Endothelial cell of umbilical vein (primary cell): ENCODE measurements around the gene CCDC183. TPM values are rescaled to one million over a fixed set of nuclear protein-coding genes. Genes with fewer than 3 reads are reported as not detected.

Source experiments
- BruUV-seq: library from RNA; stranded (reverse); fragments of 400-500 nt; replicated peaks from 2 replicates; lab custom pipeline; 2021; lab: Mats Ljungman, UMichigan
- CTCF ChIA-PET: fragments of 300-600, 350-600 bp; sonication (Branson Sonifier 250); formaldehyde crosslinking; loops from one replicate; lab custom pipeline; 2021; ENCODE audit warnings: antibody characterized with exemption, inconsistent platforms; lab: Charles Lee
- POLR2A ChIA-PET: fragments of 300-600, 350-600 bp; sonication (Branson Sonifier 250); formaldehyde crosslinking; loops from one replicate; lab custom pipeline; 2021; ENCODE audit warnings: antibody characterized with exemption, inconsistent platforms; lab: Charles Lee
- DNase-seq: peaks from one replicate; pipeline ENCODE4 v3.0.0-alpha.2; 2011; ENCODE audit warnings: low read depth, low spot score
- FAIRE-seq: peaks from 2 replicates; lab custom pipeline; 2011; peaks lifted over from hg19 to GRCh38; lab: Jason Lieb, UNC
- H2AFZ ChIP-seq: 2 replicates; pipeline ENCODE4 v1.6.0; 2012; ENCODE audit warnings: low read depth, low read length, control low read depth, inconsistent platforms
- H3K27ac ChIP-seq: 2 replicates; pipeline ENCODE4 v1.5.1; 2011; ENCODE audit warnings: low read depth, mild to moderate bottlenecking, control low read depth, low read length, moderate library complexity; ENCODE audit not compliant: insufficient read depth
- H3K27me3 ChIP-seq, 2 experiments: 2 replicates each; pipeline versions ENCODE4 v1.6.0 to v1.6.1; 2011; ENCODE audit warnings: low read length in 2 of 2, mixed read lengths in 1 of 2; ENCODE audit not compliant: control insufficient read depth in 2 of 2, insufficient read depth in 2 of 2
- H3K36me3 ChIP-seq, 2 experiments: 2 replicates in 1 of 2; 3 replicates in 1 of 2; pipeline ENCODE4 v1.5.1; 2011; ENCODE audit warnings: low read length in 2 of 2, mild to moderate bottlenecking in 1 of 2, moderate library complexity in 1 of 2; ENCODE audit not compliant: control insufficient read depth in 2 of 2, insufficient read depth in 2 of 2; ENCODE audit errors: extremely low read depth in 1 of 2
- H3K4me1 ChIP-seq: 3 replicates; pipeline ENCODE4 v1.5.1; 2011; ENCODE audit warnings: mild to moderate bottlenecking, low read length; ENCODE audit not compliant: control insufficient read depth, insufficient read depth; ENCODE audit errors: extremely low read depth
- H3K4me2 ChIP-seq: 2 replicates; pipeline ENCODE4 v1.6.1; 2011; ENCODE audit warnings: low read length, control low read depth, mixed read lengths; ENCODE audit not compliant: insufficient read depth
- H3K4me3 ChIP-seq, 3 experiments: fragments of 200-600 bp in 1 of 3; sonication (generic), shearing (Covaris generic) in 1 of 3; replicated peaks in 1 of 3; 2 replicates each; pipeline ENCODE4 v1.5.1; 2011 to 2016; ENCODE audit warnings: control low read depth in 3 of 3, low read length in 3 of 3, mild to moderate bottlenecking in 2 of 3, inconsistent platforms in 1 of 3, low read depth in 1 of 3, moderate library complexity in 1 of 3; ENCODE audit not compliant: insufficient read depth in 1 of 3
- H3K79me2 ChIP-seq: 2 replicates; pipeline ENCODE4 v1.6.0; 2012; ENCODE audit warnings: low read length, inconsistent platforms; ENCODE audit not compliant: control insufficient read depth, insufficient read depth
- H3K9ac ChIP-seq: replicated peaks from 2 replicates; pipeline ENCODE3; 2011; ENCODE audit warnings: low read length, control low read depth; ENCODE audit not compliant: insufficient read depth; ENCODE audit errors: extremely low read depth
- H3K9me1 ChIP-seq: replicated peaks from 3 replicates; pipeline ENCODE4 v1.6.0; 2011; ENCODE audit warnings: mild to moderate bottlenecking, low read length; ENCODE audit not compliant: control insufficient read depth, insufficient read depth; ENCODE audit errors: extremely low read depth
- H3K9me3 ChIP-seq: replicated peaks from 2 replicates; pipeline ENCODE4 v1.5.1; 2012; ENCODE audit warnings: low read length, inconsistent platforms; ENCODE audit not compliant: control insufficient read depth, insufficient read depth
- H4K20me1 ChIP-seq: replicated peaks from 2 replicates; pipeline ENCODE3; 2011; ENCODE audit warnings: mild to moderate bottlenecking, low read length; ENCODE audit not compliant: control insufficient read depth, insufficient read depth; ENCODE audit errors: extremely low read depth
- CTCF ChIP-seq, 2 donors: IDR thresholded peaks; 1 replicate in 1 of 2; 2 replicates in 1 of 2; pipeline ENCODE4 v1.5.1; 2011; ENCODE audit warnings: low read length in 2 of 2, mild to moderate bottlenecking in 2 of 2, moderate library complexity in 2 of 2, control low read depth in 1 of 2, inconsistent platforms in 1 of 2, low read depth in 1 of 2; ENCODE audit not compliant: insufficient read depth in 1 of 2; ENCODE audit errors: extremely low read depth in 1 of 2
- EZH2 ChIP-seq: IDR thresholded peaks from 2 replicates; pipeline ENCODE4 v1.6.1; 2012; ENCODE audit warnings: borderline replicate concordance, low read depth, mild to moderate bottlenecking, moderate library complexity, low read length, inconsistent platforms; ENCODE audit not compliant: severe bottlenecking
- FOS ChIP-seq: IDR thresholded peaks from 2 replicates; pipeline ENCODE4 v1.6.1; 2011; ENCODE audit warnings: mild to moderate bottlenecking, low read length, moderate library complexity, borderline replicate concordance; ENCODE audit not compliant: insufficient read depth
- GATA2 ChIP-seq: IDR thresholded peaks from 2 replicates; pipeline ENCODE4 v1.7.0; 2011; ENCODE audit warnings: low read depth, mild to moderate bottlenecking, moderate library complexity, mixed read lengths, low read length; ENCODE audit not compliant: insufficient read length, insufficient read depth
- JUN ChIP-seq: IDR thresholded peaks from 2 replicates; pipeline ENCODE4 v1.6.1; 2011; ENCODE audit warnings: borderline replicate concordance, low read depth; ENCODE audit not compliant: insufficient read length, insufficient read depth
- MYC ChIP-seq: IDR thresholded peaks from one replicate; pipeline ENCODE4 v1.6.1; 2011; ENCODE audit warnings: mild to moderate bottlenecking, low read depth, low read length
- POLR2AphosphoS5 ChIP-seq: IDR thresholded peaks from 2 replicates; pipeline ENCODE4 v1.6.1; 2012; ENCODE audit warnings: low read depth, mild to moderate bottlenecking, control low read depth, low read length, moderate library complexity; ENCODE audit not compliant: insufficient read depth
- dilution Hi-C: fragments of 300-500 bp; cut with MboI; formaldehyde crosslinking; loops from one replicate; pipeline ENCODE4 v1.15.0; 2019; ENCODE audit warnings: low sequenced_read_pairs; ENCODE audit not compliant: extremely low pct_ligation_motif_present
- intact Hi-C: fragments of 100-400 bp; cut with micrococcal nuclease; formaldehyde crosslinking; loops from one replicate; pipeline ENCODE4 v1.10.0; 2022
- polyA plus RNA-seq, 4 experiments: library from polyadenylated mRNA; depleted of rRNA in 3 of 4; stranded (reverse) in 3 of 4; unstranded in 1 of 4; fragments of >200 nt; gene quantifications; 2 replicates each; pipeline versions ENCODE4 v1.2.1 to v1.2.3, GENCODE V29; 2011 to 2012; ENCODE audit warnings: missing spikeins in 1 of 4
- total RNA-seq: library from RNA; stranded (reverse); gene quantifications from 2 replicates; pipeline ENCODE4 v1.2.3, GENCODE V29; 2021
- TF ChIP-seq, protein P1 (sequence below): IDR thresholded peaks from 2 replicates; pipeline ENCODE4 v1.6.1; 2011; ENCODE audit not compliant: insufficient read depth, insufficient read length

Gene CCDC183
- total and polyA plus RNA-seq, 2 donors (not counting 3 experiments of a cell fraction or from before 2014, with no cell fraction given) = 0.50 TPM; not detected in 1

DNA sequence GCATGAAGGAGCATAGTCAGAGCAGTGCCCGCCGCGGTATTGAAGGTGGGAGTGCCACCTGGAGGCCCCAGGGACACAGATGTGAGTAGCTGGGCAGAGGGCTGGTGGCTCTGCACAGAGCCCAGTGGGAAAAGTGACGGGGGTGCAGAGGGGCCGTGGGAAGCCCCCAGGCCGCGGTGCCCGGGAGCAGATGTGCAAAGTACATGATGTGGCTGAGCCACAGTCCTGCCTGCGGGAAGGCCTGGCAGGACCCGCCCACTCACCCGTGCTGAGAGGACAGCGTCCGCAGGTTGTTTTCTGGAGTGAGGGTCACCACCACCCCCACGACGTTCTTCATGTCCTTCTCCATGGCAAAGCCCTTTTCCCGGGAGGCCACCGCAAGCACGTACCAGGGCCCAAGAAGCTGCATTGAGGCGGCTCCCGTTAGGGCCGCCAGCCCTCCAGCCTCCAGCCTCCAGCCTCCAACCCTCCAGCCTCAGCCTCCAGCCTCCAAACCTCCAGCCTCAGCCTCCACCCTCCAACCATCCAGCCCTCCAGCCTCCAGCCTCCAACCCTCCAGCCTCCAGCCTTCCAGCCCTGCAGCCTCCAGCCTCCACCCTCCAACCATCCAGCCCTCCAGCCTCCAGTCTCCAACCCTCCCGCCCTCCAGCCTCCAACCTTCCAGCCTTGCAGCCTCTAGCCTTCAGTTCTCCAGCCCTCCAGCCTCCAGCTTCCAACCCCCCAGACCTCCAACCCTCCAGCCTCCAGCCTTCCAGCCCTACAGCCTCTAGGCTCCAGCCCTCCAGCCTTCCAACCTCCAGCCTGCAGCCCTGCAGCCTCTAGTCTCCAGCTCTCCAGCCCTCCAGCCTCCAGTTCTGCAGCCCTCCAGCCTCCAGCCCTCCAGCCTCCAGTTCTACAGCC lies 48.7 kb upstream of the CCDC183 start:
- no TSS peak for BruUV-seq
- Histone ChIP-seq H3K4me3 (no peak overlapping the region), H3K79me2 (no peaks in the 10 kb centered on the region), H4K20me1 (no peaks in the 10 kb centered on the region), H3K9me1 (no peaks in the 10 kb centered on the region), H3K27ac (no peak overlapping the region), H3K9ac (no peak overlapping the region), H3K36me3 (no peaks in the 10 kb centered on the region), H3K4me2 (no peak overlapping the region), H3K9me3 (no peaks in the 10 kb centered on the region), H3K27me3 (peaks cover 3 to 5% of the 10 kb centered on the region in 2 experiments), H2AFZ (no peak overlapping the region), H3K4me1 (no peaks in the 10 kb centered on the region)
- CTCF ChIA-PET = no interaction called here
- no peak for DNase-seq
- POLR2A ChIA-PET = no interaction called here
- dilution Hi-C loops (no loop called here), intact Hi-C loops (no loop called here)
- no peak for TF ChIP-seq MYC
- no peak for TF ChIP-seq JUN
- TF ChIP-seq EZH2 = no peak
- no peak for TF ChIP-seq FOS
- TF ChIP-seq GATA2 = no peak
- no peak for TF ChIP-seq POLR2AphosphoS5
- TF ChIP-seq CTCF (IDR thresholded peaks at IDR 0.05; ENCODE audit: extremely low read depth in 1 of 2, insufficient read depth in 1 of 2, low read depth in 1 of 2, low read length in 2 of 2) = no peak
- TF ChIP-seq, protein P1, sequence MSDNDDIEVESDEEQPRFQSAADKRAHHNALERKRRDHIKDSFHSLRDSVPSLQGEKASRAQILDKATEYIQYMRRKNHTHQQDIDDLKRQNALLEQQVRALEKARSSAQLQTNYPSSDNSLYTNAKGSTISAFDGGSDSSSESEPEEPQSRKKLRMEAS = no peak
- FAIRE-seq = no peak
